ENCODE results near the gene RNASET2.

RNASET2 gene

DNA sequence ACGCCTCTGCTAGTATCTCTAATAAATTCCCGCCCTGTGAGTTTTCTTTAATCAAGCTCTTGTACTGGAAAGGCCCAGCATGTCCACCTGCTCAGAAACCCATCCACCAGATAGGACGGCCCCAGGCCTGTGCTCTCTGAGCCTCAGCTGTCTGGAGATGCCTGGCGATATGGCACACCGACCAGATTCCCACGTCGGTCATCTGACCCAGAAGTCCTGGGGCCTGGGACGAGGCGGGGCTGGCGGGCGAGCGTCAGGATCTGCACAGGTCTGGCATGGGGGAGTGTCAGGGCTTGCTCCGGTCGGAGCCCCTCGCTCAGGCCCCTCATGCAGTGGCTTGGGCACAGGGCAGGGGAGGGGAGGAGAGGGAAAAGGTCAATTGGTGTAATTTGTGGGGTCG lies 10.2 kb downstream of the RNASET2 start:
- DNase-seq (ENCODE audit: low spot score), result no peak

DNA sequence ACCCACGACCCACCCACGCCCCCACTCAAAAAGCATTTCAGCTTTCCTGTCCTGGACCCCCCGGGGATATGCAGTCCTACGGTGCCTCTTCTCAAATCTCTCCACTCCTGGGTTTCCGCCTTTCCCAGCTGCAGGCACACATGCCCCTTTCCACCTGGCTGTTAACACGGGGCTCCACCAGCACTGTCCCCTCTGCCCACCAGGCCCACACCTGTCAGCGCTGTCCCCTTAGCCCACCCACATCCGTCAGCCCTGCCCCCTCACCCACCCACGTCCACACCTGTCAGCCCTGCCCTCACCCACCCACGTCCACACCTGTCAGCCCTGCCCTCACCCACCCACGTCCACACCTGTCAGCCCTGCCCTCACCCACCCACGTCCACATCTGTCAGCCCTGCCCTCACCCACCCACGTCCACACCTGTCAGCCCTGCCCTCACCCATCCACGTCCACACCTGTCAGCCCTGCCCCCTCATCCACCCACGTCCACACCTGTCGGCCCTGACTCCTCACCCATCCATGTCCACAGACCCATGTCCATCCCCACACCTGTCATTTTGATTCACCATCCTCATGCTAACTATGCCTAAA lies 11.6 kb downstream of the RNASET2 start:
- no peak for DNase-seq (ENCODE audit: low spot score)

DNA sequence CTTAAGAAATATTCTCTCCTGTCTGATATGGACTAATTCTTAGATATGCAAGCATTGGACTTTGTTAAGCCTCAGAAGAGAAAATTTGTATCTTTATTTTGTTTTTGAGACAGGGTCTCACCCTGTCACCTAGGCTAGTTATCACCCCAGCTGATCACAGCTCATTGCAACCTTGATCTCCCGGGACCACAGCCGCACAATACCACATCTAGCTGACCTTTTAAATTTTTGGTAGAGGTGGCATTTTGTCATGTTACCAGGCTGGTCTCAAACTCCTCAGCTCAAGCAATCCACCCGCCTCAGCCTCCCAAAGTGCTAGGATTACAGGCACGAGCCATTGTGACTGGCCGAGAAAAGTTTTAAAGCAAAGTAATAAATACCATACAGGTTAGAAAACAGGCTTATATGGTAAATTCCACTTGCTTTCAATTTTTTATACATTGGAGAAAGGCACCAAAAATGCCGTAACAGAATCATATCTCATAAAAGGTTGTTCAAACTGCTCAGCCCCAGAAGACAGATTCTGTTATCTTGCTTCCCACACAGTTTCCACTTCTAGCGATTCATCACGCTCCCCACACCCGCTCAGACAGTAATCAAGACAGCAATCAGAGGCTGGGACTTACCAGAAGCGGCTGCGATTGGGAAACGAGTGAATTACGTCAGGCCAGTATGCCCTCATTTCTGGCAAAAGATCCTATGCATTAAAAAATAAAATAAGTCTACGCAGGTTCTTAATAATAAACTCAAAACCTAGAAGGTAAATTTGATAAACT lies 13.8 kb downstream of the RNASET2 start:
- DNase-seq (ENCODE audit: low spot score), result no peak

DNA sequence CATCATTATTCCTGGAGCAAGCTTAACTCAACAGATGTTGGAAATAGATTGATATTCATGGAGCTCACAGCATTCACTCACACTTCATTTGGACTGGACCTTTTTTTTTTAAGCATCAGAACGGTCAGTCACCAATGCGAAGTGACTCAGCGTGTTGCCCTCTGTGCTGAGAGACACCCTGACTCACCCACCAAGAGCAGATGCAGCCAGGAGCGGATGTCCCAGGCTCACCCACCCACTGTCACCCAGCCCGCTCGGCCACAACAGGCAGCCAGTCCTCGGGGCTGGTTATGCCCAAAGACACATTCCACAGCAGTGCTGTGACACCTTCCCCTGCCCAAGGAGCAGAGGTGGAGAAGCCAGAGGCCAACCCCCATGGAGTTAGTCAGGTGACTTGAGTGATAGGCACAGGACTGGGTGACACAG lies 15.7 kb downstream of the RNASET2 start:
- DNase-seq (ENCODE audit: low spot score), result no peak

DNA sequence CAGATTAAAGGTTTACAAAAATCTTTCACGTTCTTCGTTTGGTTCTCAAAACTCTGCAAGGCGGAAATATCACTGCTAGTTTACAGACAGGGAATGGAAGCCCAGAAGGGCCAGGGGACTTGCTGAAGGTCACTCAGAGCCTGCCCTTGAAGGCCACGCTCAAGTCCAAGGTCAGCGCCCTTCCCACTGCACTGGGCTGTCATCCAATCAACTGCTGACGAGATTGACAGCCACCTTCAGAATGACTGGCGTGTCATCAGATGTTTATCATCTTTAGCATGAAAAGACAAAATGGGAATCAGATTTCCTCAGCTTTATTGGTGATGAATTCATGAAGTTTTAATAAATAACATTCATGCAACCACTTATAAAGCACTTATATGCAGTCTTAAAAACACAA lies 16.5 kb downstream of the RNASET2 start:
- DNase-seq (ENCODE audit: low spot score), result no peak

DNA sequence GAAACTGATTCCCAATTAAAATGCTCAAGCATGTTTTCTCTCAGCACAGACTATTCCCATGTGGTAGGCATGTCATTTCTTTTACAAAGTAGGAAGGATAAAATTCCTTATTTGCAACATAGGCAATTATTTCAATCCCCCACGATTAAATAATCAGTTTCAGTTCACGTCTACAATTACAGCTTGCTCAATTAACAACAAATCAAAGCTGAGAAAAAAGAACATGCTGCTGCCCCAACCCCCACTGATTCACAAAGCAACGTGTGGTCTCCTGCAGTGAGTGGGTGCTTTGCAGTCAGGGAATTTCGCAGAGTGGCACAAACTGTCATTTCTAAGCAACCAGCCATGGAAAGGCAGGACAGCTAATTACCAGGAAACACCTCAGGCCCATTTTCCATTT lies 17.0 kb downstream of the RNASET2 start:
- no peak for DNase-seq (ENCODE audit: low spot score)

DNA sequence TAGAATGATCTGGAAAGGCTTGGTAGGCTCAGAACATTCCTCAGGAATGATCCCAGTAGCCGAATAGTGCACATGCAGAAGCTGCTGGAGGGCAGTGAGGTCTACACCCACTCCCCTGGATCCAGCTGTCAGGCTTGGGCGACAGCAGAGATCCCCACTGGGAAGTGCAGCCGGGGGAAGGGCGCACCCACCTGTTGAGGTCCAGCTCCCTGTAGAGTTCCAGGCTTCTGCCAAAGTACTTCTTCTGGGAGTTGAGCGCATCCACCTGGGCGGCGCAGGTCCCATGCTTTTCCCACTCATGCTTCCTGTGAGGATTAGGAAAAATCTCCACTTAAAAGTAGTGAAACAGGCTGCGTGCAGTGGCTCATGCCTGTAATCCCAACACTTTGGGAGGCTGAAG lies 17.6 kb downstream of the RNASET2 start:
- DNase-seq (ENCODE audit: low spot score), result no peak

DNA sequence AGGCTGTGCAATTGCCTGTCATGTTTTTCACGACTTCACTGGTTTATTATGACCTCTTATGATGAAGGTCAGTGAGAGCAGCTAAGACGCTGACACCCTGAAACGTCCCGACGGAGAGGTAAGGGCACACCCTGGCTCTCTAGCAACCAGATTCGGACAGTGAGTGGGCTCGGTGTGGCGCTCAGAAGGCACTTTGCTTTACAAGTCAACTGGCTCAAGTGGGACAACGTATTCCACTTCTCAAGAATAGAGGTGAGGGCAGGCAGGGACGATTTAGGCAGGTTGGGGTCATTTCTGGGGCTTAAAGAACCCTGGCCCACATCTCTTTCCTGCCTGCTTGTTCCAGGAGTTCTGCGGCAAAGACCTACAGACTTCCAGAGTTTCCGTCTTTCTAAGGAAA lies 18.2 kb downstream of the RNASET2 start:
- no peak for DNase-seq (ENCODE audit: low spot score)

DNA sequence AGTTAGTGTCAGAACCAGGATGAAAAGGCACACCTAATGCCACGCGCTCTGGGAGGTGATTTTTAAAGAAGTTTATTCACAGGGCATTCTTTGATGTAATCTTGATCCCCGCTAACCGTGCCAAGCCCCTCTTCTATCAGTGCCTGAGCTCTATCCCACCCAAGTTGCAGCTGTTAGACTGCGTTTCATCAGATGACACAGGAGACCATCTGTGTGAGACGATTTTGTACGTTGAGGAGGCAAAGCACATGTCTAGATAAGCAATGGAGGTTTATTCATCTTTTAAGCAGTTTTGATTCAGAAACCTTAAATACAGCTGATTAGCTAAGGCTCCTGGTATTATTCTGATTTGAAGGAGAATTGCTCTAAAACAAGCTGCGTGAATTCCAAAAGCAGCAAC lies 18.6 kb downstream of the RNASET2 start:
- DNase-seq (ENCODE audit: low spot score), result no peak

DNA sequence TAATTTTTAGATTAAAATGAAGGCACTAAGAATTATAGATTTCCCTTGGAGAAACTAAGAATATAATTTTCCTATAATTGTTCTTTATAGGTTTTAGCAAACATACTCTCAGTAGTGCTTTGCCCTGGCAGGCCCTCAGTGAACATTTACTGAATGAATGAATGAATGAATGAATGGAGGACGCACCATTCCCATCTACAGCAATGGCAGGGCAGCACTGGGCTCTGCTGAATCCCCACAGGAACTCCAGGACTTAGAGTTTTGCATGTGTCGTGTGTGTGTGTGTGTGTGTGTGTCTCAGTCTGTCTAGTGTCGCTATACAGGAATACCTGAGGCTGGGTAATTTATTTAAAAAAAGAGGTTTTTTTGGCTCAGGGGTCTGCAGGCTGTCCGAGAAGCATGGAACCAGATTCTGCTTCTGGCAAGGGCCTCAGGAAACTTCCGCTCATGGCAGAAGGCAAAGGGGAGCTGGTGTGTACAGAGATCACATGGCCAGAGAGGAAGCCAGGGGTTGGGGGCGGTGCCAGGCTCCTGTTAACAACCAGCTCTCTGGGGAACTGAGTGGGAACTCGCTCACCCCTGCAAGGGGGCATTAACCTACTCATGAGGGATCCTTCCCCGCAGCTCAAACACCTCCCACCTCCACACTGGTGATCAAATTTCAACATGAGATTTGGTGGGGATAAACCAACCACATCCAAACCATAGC lies 20.1 kb downstream of the RNASET2 start:
- no peak for DNase-seq (ENCODE audit: low spot score)

DNA sequence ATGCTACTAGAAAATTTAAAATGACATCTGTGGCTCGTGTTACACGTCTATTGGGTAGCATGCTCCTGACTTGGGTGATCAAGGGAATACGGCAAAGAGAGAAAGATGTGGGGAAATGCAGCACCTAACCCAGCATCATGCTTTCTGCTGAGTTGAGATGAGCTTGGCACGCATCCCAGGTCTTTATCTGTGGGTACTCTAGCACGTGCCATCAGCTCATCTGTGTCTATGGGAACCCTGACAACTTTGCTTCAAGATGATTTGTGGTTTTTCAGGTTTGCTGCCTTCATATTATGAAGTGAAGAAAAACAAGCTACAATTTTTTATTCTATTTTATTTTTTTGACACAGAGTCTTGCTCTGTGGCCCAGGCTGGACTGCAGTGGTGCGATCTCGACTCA lies 21.0 kb downstream of the RNASET2 start:
- no peak for DNase-seq (ENCODE audit: low spot score)

DNA sequence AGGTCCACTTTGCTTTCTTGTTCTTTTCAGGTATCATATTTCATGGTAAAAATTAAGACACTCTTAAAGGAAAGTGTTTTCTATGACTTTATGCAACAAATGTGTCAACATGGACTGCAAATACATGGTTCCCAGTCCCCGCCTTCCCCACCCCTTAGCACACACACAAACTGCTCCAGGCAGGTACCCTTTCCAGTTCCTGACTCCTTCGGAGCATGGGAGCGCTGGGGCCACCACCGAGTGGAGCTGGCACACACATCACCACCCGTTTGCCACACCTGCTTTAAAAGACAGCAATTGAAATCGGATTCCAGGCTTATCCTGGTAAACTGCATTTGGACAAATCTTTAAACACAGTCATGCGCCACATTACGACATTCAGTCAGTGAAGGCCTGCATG lies 22.2 kb downstream of the RNASET2 start:
- no peak for DNase-seq (ENCODE audit: low spot score)

DNA sequence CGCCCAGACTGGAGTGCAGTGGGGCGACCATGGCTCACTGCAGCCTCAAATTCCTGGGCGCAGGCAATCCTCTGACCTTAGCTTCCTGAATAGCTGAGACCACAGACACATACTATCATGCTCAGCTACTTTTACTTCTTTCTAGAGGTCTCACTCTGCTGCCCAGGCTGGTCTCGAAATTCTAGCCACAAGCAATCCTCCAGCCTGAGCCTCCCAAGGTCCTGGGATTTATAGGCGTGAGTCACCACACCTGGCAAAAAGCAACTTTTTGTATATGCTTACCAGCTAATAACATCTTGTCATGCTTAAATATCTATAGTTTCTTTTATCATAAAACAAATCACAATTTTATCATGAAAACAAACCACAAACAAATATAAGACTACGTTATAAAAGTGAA lies 23.0 kb downstream of the RNASET2 start:
- no peak for DNase-seq (ENCODE audit: low spot score)

DNA sequence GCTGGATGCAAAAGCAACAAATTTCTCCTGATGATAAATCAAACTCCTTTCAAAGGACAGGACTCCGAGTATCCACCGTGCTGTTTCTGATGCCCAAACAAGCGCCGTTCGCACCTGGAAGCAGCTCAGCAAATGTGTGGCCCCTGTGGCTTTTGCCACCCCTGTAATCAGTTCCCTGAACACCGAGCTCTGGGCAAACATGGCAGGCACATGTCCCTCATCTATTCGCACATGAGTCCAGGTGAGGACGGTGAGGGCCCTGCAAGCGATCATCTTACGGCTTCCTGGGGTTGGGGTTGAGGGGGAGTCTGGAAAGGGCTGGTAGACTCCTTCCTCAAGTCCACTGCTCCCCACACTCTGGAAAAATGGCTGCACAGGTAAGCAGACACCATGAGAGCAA lies 23.7 kb downstream of the RNASET2 start:
- no peak for DNase-seq (ENCODE audit: low spot score)

DNA sequence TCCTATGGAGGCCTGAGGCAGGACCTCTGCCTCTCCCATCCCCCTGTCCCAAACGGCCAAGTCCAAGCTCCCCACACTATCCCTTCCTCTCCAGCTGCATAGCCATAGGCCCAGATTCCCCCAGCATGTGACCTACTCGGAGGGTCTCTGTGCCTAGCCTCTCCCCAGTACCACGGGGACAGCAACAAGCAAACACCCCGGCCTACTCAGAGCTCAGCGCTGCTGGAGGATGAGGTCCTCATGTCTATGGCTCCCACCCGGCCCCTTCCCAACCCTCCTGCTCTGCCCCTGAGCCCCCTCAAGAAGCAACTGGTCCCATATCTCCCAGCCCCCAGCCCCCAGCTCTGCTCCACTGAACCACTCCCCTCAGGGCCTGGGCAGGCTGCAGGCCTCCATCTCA lies 24.2 kb downstream of the RNASET2 start:
- DNase-seq (ENCODE audit: low spot score), result no peak

DNA sequence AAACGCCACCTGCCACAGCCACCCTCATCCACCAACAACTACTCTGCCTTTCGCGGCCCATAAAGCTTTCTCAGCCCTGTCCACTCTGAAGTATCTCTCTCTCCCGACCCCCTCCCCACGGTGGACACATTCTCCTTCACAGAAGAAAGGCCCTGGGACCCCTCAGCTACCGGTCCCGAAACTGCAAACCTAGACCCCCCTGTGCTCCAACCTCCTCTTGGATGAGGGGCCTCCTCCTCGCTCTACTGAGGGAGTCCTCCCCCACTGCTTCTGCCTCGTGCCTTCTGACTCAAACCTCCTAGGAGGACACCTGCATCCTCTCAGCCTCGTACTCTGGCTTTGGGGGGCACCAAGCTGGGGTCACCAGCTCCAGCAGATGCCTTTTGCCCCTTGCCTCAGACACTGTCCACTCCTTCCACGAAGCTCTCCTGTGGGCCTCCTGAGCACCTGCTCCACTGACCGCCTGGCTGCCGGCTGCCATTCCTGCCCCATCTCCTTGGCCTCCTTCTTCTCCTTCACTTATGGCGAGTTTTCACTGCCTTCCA lies 24.9 kb downstream of the RNASET2 start:
- DNase-seq (ENCODE audit: low spot score), result no peak

DNA sequence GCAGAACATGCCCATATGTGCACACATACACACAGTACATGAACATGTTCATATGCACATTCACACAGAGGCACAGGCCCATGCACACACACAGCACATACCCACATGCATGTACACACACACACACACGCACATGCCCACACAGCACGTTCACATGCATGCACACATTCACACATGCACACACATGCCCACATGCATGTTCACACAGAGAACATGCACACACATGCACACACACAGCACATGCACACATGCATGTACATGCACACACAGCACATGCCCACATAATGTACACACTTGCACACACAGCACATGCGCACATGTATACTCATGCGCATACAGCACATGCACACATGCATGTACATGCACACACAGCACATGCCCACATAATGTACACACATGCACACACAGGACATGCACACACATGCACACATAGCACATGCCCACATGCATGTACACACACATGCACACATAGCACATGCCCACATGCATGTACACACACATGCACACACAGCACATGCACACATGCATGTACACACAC lies 25.9 kb downstream of the RNASET2 start:
- no peak for DNase-seq (ENCODE audit: low spot score)

DNA sequence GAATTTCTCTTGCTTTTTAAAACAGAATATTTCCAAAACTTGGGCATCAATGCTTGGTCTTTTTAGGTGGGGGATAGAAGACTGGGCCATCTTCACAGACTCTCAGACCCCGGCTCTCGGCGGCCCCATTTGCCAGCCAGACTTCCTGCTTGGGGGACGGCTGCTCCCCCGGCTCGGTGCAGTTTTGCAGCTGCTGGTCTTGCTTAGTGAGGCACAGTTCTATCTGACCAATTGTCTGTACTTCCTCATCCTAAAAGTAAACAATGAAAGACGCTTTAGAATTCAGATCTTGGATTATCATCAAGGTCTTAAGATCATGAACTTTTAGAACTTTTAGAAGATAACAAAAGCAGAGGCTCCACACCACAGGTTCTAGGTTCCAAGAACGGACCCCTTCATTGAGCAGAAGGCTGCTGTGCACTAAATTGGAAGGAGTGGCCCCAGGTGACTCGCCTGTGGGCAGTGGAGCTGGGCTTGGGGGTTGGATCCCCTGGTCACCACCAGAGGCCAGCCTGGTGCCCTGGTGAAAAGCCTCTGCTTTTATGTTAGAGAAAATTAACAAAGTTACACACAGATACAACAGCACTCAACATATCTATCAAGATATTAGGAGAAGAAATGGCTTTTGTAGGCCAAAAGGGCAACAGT lies 26.7 kb downstream of the RNASET2 start:
- DNase-seq (ENCODE audit: low spot score), result no peak

DNA sequence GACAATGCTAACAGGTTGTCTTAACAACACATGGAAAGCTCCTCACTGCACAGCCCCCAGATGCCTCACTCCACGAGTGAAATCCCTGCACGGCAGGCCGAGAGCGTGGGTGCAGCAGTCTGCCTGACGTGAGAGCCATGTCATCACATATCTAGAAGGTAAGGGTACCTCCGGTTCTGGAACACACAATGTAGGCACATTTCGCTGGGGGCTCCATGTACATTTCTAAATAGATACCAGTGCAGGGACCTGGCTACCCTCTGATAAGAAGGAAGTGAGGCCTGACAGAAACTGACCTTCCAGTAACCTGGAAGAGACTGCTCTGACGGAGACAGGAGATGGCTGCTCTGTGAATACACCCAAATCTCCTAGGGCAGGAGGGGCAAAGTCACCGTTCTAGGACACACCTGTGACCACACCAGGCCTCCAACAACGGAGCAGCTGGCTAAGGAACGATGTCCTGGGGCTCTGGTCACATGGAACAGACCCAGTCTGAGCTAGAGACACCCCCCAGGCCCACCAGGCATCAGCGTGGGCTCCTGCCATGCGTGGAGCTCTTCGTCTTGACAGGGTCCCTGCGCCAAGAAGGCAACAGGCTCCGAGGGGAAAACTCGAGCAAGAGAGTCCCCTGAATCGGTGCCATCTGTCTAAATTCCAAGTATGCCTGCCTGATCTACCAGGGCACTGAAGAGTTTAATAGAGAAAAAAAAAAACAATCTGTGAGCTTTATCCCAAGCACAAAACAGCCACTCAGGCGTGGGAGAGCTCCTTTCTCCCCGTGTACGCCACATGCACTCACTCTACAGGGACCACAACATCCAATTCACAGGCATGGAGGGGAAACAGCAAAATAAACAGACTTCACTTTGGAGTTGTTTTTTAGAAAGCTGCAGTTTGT lies 27.5 kb downstream of the RNASET2 start:
- no peak for DNase-seq (ENCODE audit: low spot score)

DNA sequence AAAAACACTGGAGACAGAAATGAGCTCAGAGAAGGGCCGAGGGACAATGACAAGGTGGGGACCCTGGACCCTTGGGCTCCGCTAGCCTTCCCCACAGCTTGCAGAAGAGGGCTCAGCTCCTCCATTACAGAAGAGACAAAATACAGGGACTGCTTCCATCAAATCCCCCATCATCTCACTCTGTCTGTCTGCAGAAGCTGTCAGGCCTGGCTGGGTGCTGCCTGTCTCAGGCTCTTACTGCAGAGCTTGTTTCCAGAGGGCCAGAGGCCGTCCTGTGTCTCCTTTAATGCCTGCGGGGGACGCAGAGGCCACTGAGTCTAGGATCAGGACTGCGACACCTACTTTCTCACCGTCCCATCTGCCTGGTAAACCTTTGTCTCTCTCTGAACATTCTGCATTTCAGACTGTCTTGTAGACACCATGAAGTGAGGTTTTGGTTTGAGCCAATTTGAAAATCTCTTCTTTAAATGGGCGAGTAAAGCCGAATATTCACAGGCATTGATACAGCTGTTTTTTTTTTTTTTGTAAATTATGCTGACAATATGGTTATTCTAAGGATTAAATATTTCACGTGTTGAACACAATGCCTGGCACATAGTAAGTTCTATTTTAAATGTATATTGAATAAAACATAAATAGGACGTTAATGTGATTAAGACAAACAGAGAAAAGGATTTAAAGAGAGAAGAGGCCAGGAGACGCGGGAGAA lies 28.3 kb downstream of the RNASET2 start:
- no peak for DNase-seq (ENCODE audit: low spot score)
